ENCODE results near the gene P2RX1. TPM values are rescaled to one million over a fixed set of nuclear protein-coding genes. Genes with fewer than 3 reads are reported as not detected.

The P2RX1 gene
- total RNA-seq, 1 experiment from 2014 or later, result not detected

GRCh38 chr17:3893720-3894116 is 22.5 kb downstream of the P2RX1 start:
- Histone ChIP-seq H3K4me2 (peak overlapping the region; percentile 66), H3K4me3 (peak overlapping the region; percentile 64; the same call in 1 of the 2 replicates), H3F3A (ENCODE audit: insufficient read depth, low read depth) (peaks cover 44% of the 10 kb centered on the region), H3K79me2 (ENCODE audit: low read depth) (peaks cover 11% of the 10 kb centered on the region; the same call in 1 of the 2 replicates), H3K4me1 (replicated peaks; ENCODE audit: insufficient read depth) (peaks cover 61% of the 10 kb centered on the region), H3K36me3 (ENCODE audit: low read depth) (no peaks in the 10 kb centered on the region), H2AFZ (peak overlapping the region; percentile 86), H4K20me1 (ENCODE audit: insufficient read depth) (no peaks in the 10 kb centered on the region), H3K27ac (no peak overlapping the region), H3K9me3 (ENCODE audit: insufficient read depth, low read depth) (no peaks in the 10 kb centered on the region), H3K27me3 (ENCODE audit: insufficient read depth, low read depth) (no peaks in the 10 kb centered on the region), H3K9me2 (ENCODE audit: insufficient read depth) (no peaks in the 10 kb centered on the region)
- BruUV-seq (replicated peaks), result no TSS peak
- POLR2A ChIA-PET (ENCODE audit: unreplicated experiment), result no interaction called here
- intact Hi-C loops (cut with micrococcal nuclease; ENCODE audit: unreplicated experiment), result loop anchor here (5.0 to 10.0 kb wide), 4 partner anchors 46 to 849 kb away; partner anchors contain the start of gene NCBP3
- CTCF ChIA-PET, result interaction anchor here (0.6 kb wide), 1 partner anchor 249 kb away, joined by 3 read pairs; no protein-coding TSS in a partner anchor
- TF ChIP-seq EZH2 (IDR thresholded peaks at IDR 0.05; ENCODE audit: low read depth), result no peak
- TF ChIP-seq CTCF (conservative IDR thresholded peaks at IDR 0.05), result no peak
- no peak for DNase-seq

GRCh38 chr17:3893003-3893719 is 23.1 kb downstream of the P2RX1 start, which contains the start of gene CAMKK1:
Gene CAMKK1, minus strand, starts transcription at chr17:3893053. Its CDS starts 7,366 bp downstream, at chr17:3885687.
- peak; percentile 68 to 95 for DNase-seq
- no peaks in the 10 kb centered on the region for H3K36me3 ChIP-seq (ENCODE audit: low read depth)
- ChIA-PET POLR2A (ENCODE audit: unreplicated experiment) (interaction anchor here (0.6 to 0.7 kb wide), 4 partner anchors 23 to 903 kb away, joined by 3 to 9 read pairs (median 6); partner anchors contain the start of genes P2RX1 and PSMB6), CTCF (interaction anchor here (0.6 to 0.7 kb wide), 4 partner anchors 28 to 552 kb away, joined by 3 to 4 read pairs (median 3); no protein-coding TSS in a partner anchor)
- no peaks in the 10 kb centered on the region for H4K20me1 ChIP-seq (ENCODE audit: insufficient read depth)
- peaks cover 65% of the 10 kb centered on the region for H3K4me1 ChIP-seq (replicated peaks; ENCODE audit: insufficient read depth)
- H3K9me3 ChIP-seq (ENCODE audit: insufficient read depth, low read depth), result no peaks in the 10 kb centered on the region
- H3K79me2 ChIP-seq (ENCODE audit: low read depth), result peaks cover 11% of the 10 kb centered on the region; the same call in 1 of the 2 replicates
- no peaks in the 10 kb centered on the region for H3K9me2 ChIP-seq (ENCODE audit: insufficient read depth)
- intact Hi-C loops (cut with micrococcal nuclease; ENCODE audit: unreplicated experiment), result loop anchor here (5.0 to 10.0 kb wide), 4 partner anchors 46 to 848 kb away; partner anchors contain the start of gene NCBP3
- BruUV-seq (replicated peaks), result no TSS peak
- peak within 1 kb of the TSS; percentile 86 for H2AFZ ChIP-seq
- H3K27ac ChIP-seq, result no peak within 1 kb of the TSS
- TF ChIP-seq CTCF (conservative IDR thresholded peaks at IDR 0.05) (no peak), EZH2 (IDR thresholded peaks at IDR 0.05; ENCODE audit: low read depth) (no peak)
- H3K4me3 ChIP-seq, result peak within 1 kb of the TSS; percentile 94
- peaks cover 48% of the 10 kb centered on the region for H3F3A ChIP-seq (ENCODE audit: insufficient read depth, low read depth)
- no peaks in the 10 kb centered on the region for H3K27me3 ChIP-seq (ENCODE audit: insufficient read depth, low read depth)
- H3K4me2 ChIP-seq, result peak within 1 kb of the TSS; percentile 92

GRCh38 chr17:3892095-3892998 is 23.9 kb downstream of the P2RX1 start:
- DNase-seq, result peak; percentile 71 to 86
- H3K4me1 ChIP-seq (replicated peaks; ENCODE audit: insufficient read depth), result peaks cover 73% of the 10 kb centered on the region
- peaks cover 56% of the 10 kb centered on the region for H3F3A ChIP-seq (ENCODE audit: insufficient read depth, low read depth)
- peak overlapping the region; percentile 94 for H3K4me3 ChIP-seq
- peaks cover 12% of the 10 kb centered on the region for H3K79me2 ChIP-seq (ENCODE audit: low read depth)
- no peaks in the 10 kb centered on the region for H3K27me3 ChIP-seq (ENCODE audit: insufficient read depth, low read depth)
- H2AFZ ChIP-seq, result peak overlapping the region; percentile 84
- TF ChIP-seq EZH2 (IDR thresholded peaks at IDR 0.05; ENCODE audit: low read depth) (no peak), CTCF (conservative IDR thresholded peaks at IDR 0.05) (no peak)
- H3K9me3 ChIP-seq (ENCODE audit: insufficient read depth, low read depth), result no peaks in the 10 kb centered on the region
- CTCF ChIA-PET, result interaction anchor here (0.6 to 0.7 kb wide), 6 partner anchors 27 to 552 kb away, joined by 3 to 4 read pairs (median 3); no protein-coding TSS in a partner anchor
- H3K36me3 ChIP-seq (ENCODE audit: low read depth), result no peaks in the 10 kb centered on the region
- POLR2A ChIA-PET (ENCODE audit: unreplicated experiment), result interaction anchor here (0.6 to 0.7 kb wide), 4 partner anchors 24 to 903 kb away, joined by 3 to 9 read pairs (median 6); partner anchors contain the start of genes P2RX1 and PSMB6
- intact Hi-C loops (cut with micrococcal nuclease; ENCODE audit: unreplicated experiment), result loop anchor here (5.0 to 10.0 kb wide), 4 partner anchors 45 to 848 kb away; partner anchors contain the start of gene NCBP3
- no TSS peak for BruUV-seq (replicated peaks)
- no peak overlapping the region for H3K27ac ChIP-seq
- peak overlapping the region; percentile 92 for H3K4me2 ChIP-seq
- H4K20me1 ChIP-seq (ENCODE audit: insufficient read depth), result no peaks in the 10 kb centered on the region
- no peaks in the 10 kb centered on the region for H3K9me2 ChIP-seq (ENCODE audit: insufficient read depth)

Measured in PC-9 (cell line).